Hematopoietic multipotent progenitor cell treated with erythropoietin and hydrocortisone succinate and interleukin-3 and kit ligand, for 8 days (in vitro differentiated cells): ENCODE results near the gene GPR87.

ENCODE experiments used
- DNase-seq: peaks from one replicate; pipeline ENCODE4 v3.0.0-alpha.2; 2015

GPR87 gene, protein sequence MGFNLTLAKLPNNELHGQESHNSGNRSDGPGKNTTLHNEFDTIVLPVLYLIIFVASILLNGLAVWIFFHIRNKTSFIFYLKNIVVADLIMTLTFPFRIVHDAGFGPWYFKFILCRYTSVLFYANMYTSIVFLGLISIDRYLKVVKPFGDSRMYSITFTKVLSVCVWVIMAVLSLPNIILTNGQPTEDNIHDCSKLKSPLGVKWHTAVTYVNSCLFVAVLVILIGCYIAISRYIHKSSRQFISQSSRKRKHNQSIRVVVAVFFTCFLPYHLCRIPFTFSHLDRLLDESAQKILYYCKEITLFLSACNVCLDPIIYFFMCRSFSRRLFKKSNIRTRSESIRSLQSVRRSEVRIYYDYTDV

DNA sequence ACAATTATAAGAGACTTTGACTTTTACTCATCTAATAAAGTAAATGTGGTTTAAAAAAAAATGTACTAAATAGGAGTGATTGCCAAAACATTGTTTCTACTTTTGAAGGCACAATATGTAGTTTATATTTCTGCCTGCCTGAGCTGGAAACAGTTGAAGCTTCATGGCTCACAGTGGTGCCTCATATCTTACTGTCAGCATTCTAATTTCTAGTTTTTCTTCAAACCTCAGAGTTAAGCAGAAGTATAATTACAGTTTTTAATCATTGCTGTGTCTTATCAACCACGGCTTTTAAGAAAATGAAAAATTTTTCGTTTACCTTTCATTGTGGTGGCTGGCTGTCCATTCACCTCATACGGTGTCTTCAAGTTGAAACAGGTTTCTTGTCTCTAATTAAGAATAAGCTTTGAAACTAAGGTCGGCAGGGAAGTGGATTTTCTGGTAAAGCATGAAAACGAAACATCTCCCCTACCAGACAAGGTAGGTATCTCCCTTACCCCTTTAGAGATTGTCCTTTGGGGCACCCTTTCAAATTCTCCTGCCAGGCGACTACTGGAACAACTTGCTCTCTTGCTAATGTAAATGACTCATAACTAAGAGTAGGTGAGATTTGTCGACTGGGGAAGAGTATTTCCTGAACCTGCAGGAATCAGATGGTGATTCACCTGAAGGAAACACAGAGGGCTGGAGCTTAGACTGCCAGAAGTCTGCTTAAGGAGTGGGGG, at the start of gene GPR87:
Gene GPR87, minus strand, starts transcription at position 554 of the 725 bp plus-strand sequence. CDS start 16,720 bp downstream, outside the sequence.
- DNase-seq, result no peak

DNA sequence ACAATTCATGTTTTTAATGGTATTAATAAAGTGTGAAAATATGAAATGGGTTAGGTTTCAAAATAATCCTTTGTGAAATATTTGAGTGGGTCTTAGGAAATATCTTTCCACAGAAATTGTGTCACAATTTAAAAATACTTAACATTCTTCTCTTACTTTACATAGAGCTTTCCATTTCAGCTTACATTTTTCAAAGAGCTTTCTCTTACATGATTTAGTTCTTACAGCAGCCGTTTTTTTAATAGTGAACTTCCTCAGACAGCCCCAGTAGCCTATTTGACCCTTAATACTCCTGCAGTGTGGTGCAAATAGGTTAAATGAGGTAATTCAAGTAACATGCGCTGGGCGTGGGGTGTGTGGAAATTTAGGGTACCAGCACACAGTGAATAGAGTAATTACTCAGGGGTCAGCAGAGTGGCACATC, 46.1 kb upstream of the GPR87 start:
- DNase-seq, result no peak

DNA sequence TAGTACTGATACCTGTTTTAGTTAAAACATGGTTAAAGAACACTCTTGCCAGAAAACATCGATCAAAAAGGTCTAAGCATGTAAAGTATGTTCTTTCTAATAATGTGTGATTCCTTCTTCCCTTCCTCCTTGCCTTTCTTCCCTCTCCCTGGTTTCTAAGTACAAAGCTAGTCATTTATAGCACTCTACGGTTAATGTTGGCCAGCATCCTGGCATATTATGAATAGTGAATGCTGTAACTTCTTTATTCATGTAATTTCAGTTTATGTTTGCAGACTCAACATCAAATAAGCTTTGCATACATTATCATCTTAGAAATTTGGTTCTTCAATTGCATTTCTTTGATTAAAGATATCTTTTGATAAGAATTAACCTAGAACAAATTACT, 40.8 kb upstream of the GPR87 start:
- DNase-seq, result no peak

DNA sequence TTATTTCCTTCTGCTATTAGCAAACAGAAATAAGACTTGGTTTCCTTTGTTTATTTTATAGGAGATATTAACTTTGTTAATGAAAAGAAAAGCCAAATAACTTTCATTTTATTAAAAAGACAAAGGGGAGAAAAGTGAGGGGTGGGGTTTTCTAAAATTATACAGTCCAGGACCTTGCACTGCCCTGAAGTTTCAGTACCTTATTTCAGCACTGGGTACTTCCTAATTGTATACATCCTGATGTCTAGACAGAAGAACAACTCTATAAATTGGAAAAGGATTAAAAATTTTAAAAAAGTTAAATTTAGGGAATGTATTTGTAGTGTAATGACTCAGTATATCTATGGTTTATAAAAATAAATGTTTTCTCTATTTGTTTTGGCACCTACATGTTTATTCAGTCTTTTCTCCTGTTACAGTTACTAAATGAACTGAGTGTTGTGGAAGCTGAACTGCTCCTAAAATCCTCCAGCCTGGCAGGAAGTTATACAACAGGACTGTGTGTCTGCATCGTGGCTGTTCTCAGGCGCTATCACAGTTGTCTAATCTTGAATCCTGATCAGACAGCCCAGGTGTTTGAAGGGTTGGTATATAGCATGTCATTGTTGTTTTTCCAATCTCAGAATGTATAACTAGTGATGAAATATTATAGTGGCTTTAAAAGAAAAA, 40.3 kb upstream of the GPR87 start:
- no peak for DNase-seq

DNA sequence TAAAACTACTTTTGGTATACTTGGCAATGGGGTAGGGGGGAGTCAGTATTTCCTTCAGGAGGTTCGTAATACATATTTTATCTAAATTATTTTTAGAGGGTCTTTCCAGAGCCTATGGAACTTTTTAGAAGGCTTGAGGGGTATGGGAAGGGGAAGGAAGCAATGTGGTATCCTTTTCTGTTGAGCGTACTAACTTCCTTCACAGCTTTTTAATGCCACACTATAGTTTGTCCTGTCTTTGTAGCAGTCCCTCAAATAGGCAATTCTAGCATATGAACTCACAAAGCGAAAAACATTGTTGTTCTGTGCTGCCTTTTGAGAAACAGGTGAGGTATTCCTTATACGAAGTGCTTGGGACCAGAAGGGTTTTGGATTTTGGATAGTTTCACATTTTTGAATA, 35.0 kb upstream of the GPR87 start:
- no peak for DNase-seq

DNA sequence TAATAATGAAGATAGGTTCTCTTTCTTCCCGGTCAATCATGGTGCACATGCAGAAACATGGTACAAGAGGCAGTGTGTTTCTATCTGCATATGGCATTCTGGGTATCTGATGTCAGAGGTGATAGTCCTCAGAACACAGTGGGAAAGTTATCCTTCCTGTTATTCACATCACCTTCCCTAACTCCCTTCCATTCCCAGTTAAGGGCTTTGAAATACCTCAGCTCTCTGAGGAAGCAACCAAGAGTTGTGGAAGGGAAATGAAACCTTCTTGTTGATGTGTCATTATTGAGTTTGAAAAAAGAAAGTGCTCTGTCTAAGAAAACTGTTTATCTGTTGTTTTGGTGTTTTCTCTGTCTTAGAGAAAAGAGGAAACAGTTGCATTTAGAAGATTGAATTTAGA, 34.6 kb upstream of the GPR87 start:
- no peak for DNase-seq

DNA sequence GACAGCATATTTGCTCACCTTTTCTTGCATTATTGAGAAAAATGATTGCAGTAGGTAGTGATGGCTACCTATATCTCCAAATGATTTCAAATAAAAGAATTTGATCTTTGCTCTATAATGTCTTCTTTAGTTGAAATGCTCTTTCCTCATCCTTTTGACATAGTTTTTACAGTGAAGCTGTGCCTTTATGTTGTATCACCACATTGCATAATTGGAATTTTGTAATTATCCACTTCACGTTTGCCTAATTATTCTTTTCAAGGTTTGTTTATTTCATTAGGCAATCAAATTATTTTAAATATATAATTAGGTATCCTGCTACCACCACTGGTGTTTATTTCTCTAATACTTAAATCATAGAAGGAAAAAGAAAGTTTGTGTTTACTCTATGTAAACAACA, 34.0 kb upstream of the GPR87 start:
- no peak for DNase-seq

DNA sequence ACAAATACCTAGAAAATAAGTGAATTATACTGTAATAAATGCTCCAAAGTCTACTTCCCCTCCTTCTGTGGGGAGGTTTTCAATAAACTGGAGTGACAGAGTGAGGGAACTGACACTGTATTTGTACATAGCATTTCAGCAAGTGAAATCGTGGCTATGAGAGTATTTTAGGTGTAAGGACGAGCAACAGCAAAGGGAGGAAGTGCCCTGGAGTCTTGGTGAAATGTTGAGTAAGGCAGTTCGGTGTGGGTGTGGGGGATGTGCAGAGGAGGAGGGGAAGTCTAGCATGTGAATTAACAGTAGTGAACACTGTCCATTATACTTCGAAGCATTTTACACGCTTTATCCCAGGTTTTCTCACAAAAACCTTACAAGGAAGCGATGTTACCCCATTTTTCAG, 30.8 kb upstream of the GPR87 start:
- DNase-seq, result peak; percentile 22

DNA sequence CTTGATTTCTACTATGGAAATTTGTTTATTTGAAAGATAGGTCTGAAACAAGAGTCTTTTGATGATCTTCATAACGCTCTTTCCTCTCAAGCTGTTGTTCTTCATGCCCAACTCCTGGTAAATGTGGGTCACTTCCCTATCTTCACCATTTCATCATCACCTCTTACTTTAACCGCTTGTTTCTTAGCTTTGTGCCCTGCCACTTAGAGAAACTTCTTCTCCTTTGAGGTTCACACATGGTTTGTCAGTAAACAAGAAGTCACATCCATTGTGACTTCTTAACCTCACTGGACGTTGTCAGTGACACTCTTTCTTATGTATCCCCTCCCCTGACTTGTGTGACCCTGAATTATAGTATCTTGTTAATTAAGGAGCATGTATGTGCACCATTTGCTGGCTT, 29.7 kb upstream of the GPR87 start:
- DNase-seq, result peak; percentile 4

DNA sequence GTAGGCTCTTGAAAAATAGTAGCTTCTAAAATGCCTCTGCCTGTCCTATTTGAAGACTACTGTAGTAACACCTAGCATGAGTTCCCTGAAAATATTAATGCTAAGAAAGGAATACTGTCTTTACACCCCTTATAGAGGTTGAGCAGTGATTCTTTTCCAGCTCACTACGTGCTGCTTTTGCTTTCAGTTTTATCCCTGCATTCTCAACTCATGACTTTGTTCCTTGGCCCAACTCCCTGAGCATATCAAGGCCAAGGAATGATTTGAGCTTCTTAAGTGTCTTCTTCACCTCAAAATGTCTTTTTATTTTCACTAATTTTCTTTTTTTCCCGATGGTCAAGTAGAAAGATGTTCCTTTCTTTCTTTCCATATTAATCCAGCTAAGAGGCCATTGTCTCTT, 29.2 kb upstream of the GPR87 start:
- DNase-seq, result no peak

DNA sequence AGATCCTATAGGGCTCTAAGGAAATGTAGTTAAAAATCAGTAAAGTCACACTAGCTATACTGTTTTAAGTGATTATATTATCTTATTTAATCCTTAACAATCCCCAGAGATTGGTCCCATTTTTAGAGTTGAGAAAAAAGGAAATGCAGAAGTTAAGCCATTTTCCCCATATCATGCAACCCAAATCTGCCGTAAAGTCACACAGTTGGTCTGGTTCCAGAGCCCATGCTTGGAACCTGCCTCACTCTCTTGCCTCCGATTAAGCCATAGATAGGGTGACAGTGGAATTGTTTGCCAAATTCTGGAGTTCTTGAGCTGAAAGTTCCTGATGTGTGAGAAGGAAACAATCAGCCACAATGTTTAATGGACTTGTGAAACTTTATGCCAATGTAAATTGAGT, 15.1 kb upstream of the GPR87 start:
- DNase-seq, result no peak

DNA sequence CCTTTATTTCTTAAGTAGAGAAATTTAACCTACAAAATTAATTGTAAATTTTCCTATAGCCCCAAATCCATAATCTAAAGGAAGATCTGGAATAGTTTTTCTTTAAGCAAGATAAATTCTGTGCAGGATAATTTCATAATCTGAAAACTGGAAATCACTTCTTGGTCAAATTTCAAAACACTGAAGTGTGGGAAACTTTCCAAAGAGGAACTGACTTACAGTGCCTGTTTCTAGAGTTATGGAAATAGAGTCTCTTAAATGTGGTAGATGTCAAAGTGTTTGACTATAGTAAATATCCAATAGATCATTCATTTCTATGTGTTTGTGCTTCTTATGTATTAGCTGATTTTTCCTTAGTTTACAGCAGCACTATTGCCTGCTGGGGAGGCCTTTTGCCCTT, 14.3 kb upstream of the GPR87 start:
- no peak for DNase-seq

DNA sequence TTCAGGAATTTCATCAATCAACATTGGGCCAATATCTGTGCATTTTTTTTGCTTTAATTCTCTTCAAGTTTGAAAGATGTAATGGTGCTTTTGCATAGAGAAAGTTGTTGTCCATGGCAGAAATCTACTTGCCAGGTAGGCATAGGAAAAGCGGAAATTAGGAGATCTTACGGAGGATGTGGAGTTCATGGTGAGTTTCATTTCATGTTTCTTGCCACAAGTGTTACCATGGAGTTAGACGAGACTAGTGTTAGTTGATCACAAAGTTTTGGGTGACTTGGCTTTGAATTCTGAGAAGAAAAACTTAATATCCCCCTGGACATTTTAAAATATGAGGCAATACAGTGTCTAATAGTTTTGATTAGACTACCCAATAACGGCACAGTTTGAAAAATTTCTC, 13.8 kb upstream of the GPR87 start:
- no peak for DNase-seq

DNA sequence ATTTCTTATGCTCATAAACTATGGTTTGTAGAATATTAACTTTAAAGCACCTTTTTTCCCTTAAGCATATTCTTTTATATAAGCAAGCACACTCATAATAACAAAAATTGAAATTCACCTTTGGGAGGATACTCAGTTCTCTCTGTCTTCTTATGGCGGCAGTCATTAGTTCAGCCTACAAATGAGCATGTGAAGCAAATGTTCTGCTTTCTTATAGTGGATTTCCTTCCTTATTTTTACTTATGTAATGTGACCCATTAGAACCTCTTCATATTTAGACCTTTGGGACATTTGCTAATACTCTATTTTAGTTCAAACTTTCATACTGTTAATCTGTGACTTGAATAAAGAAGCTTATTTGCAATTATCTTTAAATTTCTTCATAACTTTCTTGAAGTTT, 12.7 kb upstream of the GPR87 start, which contains the start of gene P2RY13:
Gene P2RY13, minus strand, starts transcription at position 187 of the 400 bp plus-strand sequence. Its CDS starts 21 bp downstream, at position 166.
- no peak for DNase-seq

DNA sequence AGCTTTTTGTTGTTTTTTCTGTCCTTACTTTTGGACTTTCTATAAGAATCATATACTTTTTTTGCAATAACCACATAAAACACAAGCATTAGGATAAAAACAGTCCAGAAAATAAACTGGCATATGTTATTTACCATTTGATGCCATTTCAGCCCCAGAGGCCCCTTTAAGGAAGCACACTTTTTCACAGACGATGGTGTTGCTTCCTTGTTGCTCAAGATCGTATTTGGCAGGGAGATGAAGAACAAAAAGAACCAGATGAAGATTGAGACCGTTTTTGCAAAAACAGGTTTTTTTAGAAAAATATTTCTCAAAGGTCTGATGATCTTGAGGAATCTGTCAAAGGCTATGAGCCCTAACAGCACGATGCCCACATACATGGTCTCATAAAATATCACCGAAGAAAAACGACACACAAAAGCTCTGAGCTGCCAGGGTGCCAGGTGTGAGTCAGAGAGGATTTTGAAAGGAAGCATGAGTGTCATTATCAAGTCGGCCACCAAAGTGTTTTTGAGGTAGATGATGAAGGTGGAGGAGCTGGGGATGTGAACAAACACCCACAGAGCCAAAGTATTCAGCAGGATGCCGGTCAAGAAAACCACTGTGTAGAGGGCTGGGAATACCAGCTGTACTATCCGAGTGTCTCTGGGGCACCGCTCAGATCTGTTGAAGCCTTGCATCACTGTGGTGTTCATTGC, 11.8 kb upstream of the GPR87 start:
- DNase-seq, result peak; percentile 8

DNA sequence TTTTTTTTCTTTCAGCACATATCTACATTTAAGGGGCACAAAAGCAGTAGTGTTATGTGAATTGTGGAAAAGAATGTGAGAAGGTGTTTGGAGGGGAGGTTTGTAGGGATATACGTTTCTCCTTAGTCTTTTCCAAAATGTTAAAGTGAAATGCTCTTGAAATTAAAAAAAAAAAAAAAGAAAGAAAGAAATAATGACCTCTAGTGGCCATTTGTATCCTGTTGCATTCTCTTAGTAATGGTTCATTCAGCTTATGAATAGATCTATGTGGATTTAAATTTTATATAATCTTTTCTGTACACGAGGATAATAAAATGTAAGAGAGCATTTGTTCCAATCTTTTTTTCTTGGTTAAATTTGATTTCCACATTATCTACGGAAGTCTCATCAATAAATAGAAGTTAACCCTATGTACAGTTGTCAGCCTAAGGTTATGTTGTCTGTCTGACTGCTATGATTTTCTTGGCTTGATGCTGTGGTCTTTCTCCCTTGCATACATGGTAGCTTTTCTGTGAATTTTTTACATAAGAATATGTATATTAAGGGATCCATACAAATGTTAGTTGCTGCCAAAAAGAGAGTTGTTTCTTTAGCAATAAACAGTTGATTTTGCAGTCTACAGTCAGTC, 11.1 kb upstream of the GPR87 start:
- peak; percentile 40 for DNase-seq

DNA sequence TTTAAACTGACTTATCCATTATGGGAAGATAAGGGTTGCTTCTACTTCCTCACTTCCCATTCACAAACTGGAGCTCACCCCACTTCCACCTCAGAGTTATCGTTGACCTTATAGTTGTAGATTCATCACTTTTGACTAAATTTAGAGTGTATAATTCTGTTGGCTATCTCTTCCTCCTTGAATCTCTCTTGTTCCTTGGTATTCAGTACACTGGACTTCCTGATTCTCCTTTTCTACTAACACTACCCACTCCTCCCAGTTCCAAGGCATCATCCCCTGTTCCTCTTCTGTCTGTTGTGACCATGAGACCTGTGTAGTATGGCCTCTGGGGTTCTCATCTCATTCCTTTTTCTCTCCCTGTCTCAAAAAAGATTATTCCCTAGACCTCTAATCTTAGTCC, 5.9 kb upstream of the GPR87 start:
- DNase-seq, result no peak

DNA sequence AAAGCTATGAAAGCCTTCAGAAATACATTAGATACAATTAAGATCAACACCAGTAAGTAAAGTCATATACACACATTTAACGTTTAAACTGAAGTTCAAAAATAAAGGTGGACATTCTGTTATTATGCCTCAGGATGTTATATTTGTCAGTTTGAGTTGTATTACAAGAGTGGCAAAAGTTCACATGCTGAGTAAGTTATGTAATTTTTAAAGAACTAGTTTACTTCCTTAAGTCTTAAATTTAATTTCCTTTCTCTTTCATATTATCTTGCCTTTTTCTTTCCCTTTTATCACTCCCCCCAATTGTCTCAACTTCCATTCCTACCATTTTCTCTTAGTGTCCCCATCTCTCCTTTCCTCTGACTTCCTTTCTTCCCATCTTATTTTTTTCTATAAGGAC, 4.9 kb upstream of the GPR87 start:
- DNase-seq, result no peak

DNA sequence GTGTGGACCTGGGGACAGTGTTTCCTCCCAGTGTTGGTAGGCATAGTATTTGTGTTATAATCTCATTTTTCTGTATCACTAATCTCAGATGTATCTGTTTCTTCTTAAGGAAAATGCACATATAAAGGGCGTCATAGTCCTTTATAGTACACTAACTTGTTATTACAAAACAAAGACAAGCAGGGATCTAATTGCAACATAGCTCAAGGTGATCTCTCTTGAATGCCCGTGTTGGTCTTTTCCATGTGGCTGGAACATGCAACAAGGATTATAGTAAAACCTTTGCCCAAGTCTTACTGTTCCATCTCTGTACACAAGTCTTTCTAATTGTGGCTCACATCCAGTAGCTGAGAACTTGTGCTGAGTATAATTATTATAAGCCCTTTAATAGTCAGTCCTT, 3.5 kb upstream of the GPR87 start:
- DNase-seq, result no peak

DNA sequence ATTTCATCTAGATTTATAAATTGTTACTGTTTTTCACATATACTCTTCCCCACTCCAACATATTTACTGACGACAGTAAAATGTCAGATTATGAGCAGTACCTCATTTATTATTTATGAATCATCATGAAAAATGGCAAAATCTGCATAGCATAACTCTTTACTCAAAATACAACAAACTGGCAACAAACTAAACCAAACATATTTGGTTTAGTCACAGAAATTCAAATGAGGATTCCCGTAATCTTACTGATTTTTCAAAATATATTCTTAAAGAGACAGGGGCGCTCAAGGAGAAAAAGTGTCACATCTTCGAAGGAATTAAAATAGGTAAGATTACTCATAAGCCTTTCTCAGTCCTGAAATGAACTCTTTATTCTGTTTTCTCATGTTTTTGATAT, 3.0 kb upstream of the GPR87 start:
- DNase-seq, result no peak

DNA sequence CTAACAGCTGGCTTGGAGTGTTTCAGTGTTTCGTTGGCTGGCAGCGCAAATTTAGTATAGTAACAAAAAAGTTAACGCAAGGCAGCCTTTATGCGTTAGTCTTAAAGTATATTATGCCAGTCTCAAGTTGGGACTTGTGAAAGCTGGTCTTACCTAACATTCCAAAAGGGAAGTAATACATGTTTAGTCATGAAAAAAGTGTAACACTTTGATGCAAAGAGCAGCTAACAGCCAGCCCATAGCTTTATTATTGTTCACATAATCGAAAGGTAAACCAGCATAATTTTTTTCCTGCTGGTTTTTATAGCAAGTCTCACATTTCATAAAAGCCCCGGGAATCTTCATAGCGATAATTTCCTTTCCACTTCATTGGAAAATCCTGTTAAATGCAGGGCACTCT, 2.4 kb upstream of the GPR87 start:
- DNase-seq, result no peak

DNA sequence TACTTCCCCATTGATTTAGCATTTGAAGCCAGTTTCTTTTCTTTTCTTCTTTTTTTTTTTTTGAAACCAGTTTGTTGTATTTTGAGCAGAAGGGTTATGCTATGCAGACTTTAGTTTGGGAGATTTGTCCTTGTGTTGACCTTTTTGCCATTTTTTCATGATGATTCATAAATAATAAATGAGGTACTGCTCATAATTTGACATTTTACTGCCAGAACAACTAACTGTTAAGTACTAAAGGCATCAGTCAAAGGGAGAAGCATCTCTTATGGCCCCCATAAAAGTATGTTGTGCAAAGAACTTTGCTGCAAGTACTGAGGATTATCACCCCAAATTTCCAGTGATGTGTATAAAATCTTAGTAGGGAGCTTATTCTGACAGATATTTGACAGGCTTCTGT, 1.7 kb upstream of the GPR87 start:
- DNase-seq, result no peak

DNA sequence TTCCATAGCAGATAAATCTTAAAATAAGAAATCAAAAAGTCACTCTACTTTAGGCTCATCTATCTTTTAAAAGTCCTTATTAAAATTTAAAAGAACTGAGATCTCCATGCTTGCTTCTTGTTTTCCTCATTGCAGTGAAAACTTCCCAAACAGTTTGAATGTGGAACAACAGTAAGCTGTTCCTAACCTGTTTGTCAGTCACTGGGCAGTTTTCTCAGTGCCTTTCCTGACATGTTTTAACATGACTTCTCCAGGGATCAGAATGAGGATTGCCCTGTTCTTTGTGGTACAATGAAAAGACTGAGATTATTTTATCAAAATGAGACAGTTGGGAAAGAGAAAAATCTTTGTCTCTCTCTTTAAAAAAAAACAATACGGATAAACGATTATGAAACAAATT, 774 bp downstream of the GPR87 start:
- no peak for DNase-seq
